Epithelial cell of prostate (primary cell): ENCODE measurements around the gene RGS11.
"Not testable (repeated sequence)": the region's sequence is repeated elsewhere in the genome, so short reads cannot be mapped to it uniquely, and the experiment has no call there.

Source experiments
- DNase-seq: peaks from one replicate; pipeline ENCODE4 v3.0.0-alpha.2; 2011; ENCODE audit warnings: low read depth, low spot score
- H3K27ac ChIP-seq: fragments of 450-650 bp; 2 replicates; pipeline ENCODE4 v1.5.1; 2017; ENCODE audit warnings: mild to moderate bottlenecking

RGS11 gene

GRCh38 chr16:265711-266110 is 10.0 kb downstream of the RGS11 start:
- no peak for DNase-seq
- no peak overlapping the region for H3K27ac ChIP-seq

GRCh38 chr16:265002-265529 is 10.7 kb downstream of the RGS11 start:
- H3K27ac ChIP-seq, result no peak overlapping the region
- DNase-seq, result no peak

DNA sequence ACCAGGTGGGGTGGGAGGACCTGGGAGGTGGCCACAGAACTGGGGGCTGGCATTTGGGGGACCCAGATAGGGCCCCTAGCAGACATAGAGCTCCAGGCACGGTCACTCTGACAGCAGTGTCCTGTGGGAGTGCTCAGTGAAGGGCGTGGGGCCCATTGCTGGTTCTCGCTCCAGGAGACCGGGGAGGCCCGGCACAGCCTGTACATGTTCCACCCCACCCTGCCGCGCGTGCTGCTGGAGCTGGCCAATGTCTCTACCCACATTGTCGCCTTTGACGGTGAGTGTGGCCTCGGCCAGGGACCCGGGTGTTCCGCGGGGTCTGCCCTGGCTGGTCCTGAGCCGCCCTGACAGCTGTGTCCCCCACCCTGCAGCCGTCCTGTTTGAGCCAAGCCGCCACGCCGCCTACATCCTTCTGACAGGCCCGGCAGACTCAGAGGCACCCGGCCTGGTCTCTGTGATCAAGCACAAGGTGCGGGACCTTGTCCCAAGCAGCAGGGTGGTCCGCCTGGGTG is 11.2 kb downstream of the RGS11 start:
- DNase-seq, result no peak

DNA sequence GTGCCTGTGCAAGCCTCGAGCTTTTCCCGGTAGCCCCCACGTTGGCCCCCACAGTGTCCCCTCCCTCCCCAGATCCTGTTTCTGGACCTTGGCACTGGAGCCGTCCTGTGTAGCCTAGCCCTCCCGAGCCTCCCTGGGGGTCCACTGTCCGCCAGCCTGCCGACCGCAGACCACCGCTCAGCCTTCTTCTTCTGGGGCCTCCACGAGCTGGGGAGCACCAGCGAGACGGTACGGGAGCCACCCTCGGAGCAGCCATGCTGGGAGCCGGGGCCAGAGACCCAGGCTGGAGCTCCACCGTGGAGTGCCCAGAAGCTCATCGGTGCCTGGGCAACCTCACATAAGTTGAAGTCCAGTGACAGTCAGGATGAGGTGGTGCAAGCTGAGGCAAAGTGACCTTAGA is 11.8 kb downstream of the RGS11 start:
- H3K27ac ChIP-seq, result no peak overlapping the region
- no peak for DNase-seq

More for the DNA sequence above, 11.2 kb downstream of the RGS11 start:
- H3K27ac ChIP-seq, result no peak overlapping the region

DNA sequence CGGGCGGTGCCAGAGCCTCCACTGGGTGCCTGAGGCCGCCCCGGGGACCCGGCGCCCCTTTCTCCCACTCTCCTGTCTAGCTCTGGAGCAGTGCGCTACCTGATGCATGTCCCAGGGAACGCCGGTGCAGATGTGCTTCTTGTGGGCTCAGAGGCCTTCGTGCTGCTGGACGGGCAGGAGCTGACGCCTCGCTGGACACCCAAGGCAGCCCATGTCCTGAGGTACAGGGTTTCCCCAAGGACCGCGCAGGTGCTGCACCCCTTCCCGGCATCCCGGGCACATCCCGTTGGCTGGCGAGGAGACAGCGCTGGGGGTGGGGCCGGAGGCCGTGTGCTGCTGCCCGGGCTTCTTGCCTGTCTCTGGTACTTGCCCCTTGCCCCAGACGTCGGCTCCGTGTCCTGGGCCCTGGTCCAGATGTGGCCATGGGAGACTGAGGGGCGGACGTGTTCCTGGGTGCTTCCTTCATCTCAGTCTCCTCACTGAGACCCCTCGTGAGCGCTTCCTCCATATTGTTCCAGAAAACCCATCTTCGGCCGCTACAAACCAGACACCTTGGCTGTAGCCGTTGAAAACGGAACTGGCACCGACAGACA is 12.5 kb downstream of the RGS11 start:
- no peak for DNase-seq
- no peak overlapping the region for H3K27ac ChIP-seq

DNA sequence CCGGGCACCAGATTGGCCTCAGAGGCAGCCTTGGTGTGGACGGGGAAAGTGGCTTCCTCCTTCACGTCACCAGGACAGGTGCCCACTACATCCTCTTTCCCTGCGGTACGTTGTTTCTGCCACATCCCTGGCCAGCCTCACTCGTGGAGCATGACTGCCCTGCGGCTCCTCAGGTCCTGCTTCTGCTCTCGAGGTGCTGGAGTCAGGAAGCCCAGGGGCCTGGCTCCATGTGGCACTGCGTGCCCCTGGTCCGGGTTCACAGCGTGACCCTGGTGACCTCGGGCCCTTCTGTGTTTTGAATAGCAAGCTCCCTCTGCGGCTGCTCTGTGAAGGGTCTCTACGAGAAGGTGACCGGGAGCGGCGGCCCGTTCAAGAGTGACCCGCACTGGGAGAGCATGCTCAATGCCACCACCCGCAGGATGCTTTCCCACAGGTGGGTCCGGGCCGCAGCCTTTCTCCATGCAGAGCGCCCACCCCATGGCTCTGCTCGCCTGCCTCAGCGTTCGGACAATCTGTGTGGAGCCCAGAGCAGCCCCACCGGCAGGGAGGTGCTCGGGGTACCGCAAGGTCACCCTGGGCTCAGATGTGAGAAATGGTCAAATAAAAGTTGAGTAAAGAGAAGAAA is 13.5 kb downstream of the RGS11 start:
- H3K27ac ChIP-seq, result no peak overlapping the region
- no peak for DNase-seq

DNA sequence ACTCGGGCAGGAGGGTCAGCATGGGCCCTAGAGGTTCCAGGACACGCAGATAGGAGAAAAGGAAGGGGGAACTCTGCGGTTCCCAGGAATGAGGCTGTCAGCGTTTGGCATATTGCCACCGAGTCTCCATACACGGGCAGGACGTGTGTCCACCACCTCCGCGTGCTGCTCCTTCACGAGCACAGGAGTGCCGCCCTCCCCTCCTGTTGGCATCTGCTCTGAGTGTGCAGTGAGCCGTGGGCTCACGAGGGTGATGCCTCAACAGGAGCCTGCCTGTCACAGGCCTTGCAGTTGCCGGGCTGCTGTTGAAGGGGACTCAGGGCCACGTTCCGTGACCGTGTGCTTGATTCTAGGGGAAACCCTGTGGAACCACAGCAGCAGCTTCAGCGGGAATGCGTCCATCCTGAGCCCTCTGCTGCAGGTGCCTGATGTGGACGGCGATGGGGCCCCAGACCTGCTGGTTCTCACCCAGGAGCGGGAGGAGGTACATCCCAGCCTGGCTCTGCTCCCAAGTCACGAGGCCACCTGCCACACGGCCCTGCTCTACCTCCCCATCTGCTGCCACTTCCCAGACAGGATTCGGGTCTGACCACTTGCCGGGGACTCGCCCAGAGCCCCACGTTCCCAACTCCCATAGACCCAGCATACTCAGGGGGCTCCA is 14.6 kb downstream of the RGS11 start:
- no peak for DNase-seq
- no peak overlapping the region for H3K27ac ChIP-seq

DNA sequence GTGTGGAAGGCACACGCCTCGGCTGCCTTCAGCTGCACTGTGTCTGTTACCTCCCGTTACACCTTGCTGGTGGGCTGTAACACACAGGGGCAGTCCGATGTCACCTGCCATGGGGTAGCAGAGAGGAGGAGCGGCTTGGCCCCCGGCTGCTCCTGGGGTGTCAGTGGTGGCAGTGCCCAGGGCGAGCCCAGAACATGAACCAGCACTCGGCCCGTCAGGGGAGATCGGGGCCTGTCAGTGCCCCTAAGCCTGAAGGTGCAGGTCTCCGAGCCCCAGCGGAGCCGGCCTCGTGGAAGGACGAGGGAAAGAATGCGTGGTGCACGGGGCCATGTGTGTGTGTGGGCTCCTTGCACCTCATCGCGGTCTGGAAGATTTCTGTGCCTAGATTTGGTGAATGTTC is 15.4 kb downstream of the RGS11 start:
- no peak for DNase-seq
- no peak overlapping the region for H3K27ac ChIP-seq

GRCh38 chr16:259814-260253 is 15.9 kb downstream of the RGS11 start:
- no peak for DNase-seq
- no peak overlapping the region for H3K27ac ChIP-seq

DNA sequence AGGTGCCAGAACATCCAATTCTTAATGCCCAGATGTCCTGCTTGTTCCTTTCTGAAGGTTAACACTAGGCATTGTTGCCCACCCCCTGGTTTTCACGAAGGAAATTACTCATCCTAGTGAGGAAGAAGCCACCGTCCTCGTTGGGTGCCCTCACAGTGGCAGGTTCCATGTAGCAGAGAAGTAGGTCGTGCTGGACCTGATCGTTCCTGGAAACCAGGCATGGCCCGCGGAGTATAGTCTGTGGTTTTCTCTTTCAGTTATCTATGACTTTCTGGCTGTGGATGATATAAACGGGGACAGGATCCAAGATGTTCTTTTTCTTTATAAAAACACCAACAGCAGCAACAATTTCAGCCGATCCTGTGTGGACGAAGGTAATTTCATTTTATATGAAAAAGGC is 16.5 kb downstream of the RGS11 start:
- no peak overlapping the region for H3K27ac ChIP-seq
- DNase-seq, result no peak

- DNase-seq, H3K27ac ChIP-seq: not testable (repeated sequence)
Measured at GRCh38 chr16:258091-258490, 17.7 kb downstream of the RGS11 start.

DNA sequence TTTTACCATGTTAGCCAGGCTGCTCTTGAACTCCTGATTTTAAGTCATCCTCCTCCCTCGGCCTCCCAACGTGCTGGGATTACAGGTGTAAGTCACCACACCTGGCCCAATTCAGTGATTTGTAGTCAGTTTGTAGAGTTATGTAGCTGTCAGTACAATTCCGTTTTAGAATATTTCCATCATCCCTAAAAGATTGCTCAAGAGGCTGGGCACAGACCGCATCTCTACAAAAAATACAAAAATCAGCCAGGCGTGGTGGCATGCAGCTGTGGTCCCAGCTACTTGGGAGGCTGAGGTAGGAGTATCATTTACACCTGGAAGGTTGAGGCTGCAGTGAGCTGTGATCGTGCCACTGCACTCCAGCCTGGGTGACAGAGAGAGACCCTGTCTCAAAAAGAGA is 20.6 kb downstream of the RGS11 start:
- no peak for DNase-seq
- no peak overlapping the region for H3K27ac ChIP-seq

DNA sequence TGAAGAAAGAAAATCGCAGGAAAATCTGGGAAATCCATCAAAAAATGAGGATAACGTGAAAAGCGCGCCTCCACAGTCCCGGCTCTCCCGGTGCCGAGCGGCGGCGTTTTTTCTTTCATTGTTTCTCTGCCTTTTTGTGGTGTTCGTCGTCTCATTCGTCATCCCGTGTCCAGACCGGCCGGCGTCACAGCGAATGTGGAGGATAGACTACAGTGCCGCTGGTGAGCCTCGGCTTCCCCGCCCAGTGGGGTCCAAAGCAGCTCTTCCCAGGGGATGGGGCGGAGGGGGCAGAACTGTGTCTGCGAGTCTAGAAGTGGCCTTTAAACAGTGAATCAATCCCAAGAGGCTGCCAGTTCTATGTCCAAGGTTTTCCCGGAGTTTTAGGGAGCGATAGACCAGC is 21.3 kb downstream of the RGS11 start:
- no peak for DNase-seq
- no peak overlapping the region for H3K27ac ChIP-seq

DNA sequence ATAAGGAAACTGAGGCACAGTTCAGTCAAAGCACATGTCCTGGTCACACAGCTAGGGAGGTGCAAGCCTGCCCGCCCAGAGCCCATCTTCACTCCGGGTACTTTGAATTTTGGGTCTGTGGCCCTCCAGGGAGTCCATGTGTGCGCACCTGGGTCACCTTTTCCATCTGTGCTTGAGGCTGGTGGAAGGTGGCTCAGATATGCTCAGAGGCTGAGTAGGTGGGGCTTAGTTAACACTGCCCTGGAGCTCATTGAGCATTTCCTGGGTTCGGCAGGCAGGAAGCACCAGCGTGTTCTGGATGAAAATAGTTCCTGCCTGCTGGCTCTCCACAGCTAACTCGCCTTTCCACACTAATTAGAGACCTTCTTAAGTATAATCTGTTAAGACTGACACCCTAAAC is 21.9 kb downstream of the RGS11 start:
- no peak for DNase-seq
- no peak overlapping the region for H3K27ac ChIP-seq

- no peak for DNase-seq
- H3K27ac ChIP-seq, result no peak overlapping the region
Measured at GRCh38 chr16:252366-253337, 23.1 kb downstream of the RGS11 start.

DNA sequence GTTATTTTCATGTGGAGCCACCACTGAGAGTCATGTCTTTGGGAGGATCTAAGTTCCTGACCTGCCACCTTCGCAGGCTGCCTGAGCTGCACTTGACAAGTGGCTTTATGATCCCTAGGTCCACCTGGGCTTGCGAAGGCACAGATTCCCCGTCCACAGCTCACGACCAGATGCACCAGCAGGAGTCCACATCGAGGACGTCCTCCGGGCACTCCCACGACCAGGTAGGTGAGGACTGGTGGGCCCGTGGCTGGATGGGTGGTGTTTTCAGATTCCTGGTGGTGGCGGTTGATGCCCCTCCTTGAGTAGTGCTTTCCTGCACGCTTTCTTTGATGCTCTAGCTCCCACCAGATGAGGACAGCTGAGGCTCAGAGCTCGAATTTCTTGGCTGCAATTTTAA is 26.3 kb downstream of the RGS11 start:
- no peak for DNase-seq
- no peak overlapping the region for H3K27ac ChIP-seq

DNA sequence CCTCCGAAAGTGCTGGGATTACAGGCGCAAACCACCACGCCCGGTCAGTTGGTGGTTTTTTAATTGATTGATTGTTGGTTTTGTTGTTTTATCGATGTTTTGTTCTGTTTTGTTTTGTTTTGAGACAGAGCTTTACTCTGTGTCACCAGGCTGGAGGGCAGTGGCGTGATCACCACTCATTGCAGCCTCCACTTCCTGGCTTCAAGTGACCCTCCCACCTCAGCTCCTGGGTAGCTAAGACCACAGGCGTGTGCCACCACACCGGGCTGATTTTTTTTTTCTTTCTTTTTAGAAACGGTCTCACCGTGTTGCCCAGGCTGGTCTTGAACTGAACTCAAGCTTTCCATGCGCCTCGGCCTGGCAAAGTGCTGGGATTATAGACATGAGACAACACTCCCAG is 28.7 kb downstream of the RGS11 start:
- no peak for DNase-seq
- no peak overlapping the region for H3K27ac ChIP-seq

DNA sequence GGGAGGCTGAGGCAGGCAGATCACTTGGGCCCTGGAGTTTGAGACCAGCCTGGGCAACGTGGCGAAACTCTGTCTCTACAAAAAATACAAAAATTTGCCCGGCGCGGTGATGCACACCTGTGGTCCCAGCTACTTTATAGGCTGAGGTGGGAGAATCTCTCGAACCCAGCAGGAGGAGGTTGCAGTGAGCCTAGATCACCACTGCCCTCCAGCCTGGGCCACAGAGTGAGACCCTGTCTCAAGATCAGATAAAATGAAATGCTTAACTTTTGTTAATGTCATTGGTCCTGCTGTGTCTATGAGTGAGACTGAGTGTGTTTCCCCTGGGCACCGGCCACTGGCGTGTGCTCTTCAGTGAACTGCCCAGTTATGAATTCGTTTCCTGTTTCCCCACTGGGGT is 30.6 kb downstream of the RGS11 start:
- H3K27ac ChIP-seq, result no peak overlapping the region
- no peak for DNase-seq

GRCh38 chr16:243348-243747 is 32.4 kb downstream of the RGS11 start:
- DNase-seq, result no peak
- no peak overlapping the region for H3K27ac ChIP-seq

DNA sequence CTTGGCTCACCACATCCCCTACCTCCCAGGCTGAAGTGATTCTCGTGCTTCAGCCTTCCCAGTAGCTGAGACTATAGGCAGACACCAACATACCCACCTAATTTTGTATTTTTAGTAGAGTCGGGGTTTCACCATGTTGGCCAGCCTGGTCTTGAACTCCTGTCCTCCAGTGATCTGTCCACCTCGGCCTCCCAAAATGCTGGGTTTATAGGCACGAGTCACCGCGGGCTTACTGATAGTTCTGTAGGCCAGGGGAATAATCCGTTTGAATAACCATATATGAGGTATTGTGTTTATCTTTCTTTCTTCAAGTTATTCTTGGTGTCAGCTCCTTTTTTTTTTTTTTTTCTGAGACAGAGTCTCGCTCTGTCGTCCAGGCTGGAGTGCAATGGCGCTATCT is 33.5 kb downstream of the RGS11 start:
- no peak for DNase-seq
- H3K27ac ChIP-seq, result no peak overlapping the region
